Neural progenitor cell (in vitro differentiated cells): ENCODE data around the gene SPTBN5.

ENCODE experiments used
- EZH2 ChIP-seq: fragments of 200-600 bp; sonication (generic); IDR thresholded peaks from 2 replicates; pipeline ENCODE4 v1.6.1; 2017; ENCODE audit warnings: antibody characterized with exemption, mild to moderate bottlenecking, moderate library complexity
- EZH2phosphoT487 ChIP-seq: fragments of 200-600 bp; sonication (generic); IDR thresholded peaks from 2 replicates; pipeline ENCODE4 v1.6.1; 2017; ENCODE audit warnings: antibody characterized with exemption
- TF ChIP-seq, protein P1 (sequence below): fragments of 200-600 bp; sonication (generic); IDR thresholded peaks from 2 replicates; pipeline ENCODE4 v1.5.1; 2017; ENCODE audit warnings: antibody characterized with exemption, mild to moderate bottlenecking

DNA sequence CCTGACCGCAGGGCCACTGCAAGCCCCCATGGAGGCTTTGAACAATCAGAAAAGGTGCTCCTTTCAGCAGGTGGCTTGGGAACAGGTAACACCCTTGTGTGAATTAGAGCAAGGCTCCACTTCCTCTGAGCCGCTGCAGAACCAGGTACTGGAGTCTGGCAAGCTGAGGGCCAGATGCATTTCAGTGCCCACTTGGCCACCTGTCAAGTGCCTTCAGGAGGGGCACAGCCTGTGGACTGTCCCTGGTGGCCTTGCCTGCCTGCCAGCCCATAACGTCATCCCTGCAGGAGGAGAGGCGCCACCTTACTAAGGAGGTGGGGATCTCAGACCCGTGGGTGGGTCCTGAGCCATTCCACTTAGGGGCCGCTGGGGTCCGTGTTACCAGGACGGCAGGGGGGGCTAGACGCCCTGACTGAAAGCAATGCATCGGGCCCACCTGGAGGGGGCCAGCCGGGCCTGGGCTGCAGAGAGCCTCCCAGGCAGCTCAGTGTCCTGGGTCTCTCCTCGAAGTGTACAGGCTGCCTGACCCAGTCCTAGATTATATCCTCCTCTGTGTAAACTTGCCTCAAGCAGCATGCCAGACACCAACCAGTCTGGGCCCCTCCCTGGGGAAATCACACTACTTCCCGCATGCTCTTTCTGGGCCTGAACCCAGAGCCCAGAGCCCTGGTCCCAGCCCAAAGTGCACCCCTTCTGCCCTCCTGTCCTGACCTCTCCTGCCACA, 16.1 kb downstream of the SPTBN5 start:
- TF ChIP-seq, protein P1, sequence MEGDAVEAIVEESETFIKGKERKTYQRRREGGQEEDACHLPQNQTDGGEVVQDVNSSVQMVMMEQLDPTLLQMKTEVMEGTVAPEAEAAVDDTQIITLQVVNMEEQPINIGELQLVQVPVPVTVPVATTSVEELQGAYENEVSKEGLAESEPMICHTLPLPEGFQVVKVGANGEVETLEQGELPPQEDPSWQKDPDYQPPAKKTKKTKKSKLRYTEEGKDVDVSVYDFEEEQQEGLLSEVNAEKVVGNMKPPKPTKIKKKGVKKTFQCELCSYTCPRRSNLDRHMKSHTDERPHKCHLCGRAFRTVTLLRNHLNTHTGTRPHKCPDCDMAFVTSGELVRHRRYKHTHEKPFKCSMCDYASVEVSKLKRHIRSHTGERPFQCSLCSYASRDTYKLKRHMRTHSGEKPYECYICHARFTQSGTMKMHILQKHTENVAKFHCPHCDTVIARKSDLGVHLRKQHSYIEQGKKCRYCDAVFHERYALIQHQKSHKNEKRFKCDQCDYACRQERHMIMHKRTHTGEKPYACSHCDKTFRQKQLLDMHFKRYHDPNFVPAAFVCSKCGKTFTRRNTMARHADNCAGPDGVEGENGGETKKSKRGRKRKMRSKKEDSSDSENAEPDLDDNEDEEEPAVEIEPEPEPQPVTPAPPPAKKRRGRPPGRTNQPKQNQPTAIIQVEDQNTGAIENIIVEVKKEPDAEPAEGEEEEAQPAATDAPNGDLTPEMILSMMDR: peak; percentile 5
- TF ChIP-seq EZH2phosphoT487 (no peak), EZH2 (no peak)
